HG03439 (cell line): ENCODE results near the gene BMERB1.
"Not testable (repeated sequence)": the region's sequence is repeated elsewhere in the genome, so short reads cannot be mapped to it uniquely, and the experiment has no call there.

Experiments used
- ATAC-seq: cut with Tn5 transposase; IDR thresholded peaks from one replicate; pipeline ENCODE4 v1.9.1; 2021; ENCODE audit warnings: mild to moderate bottlenecking, moderate library complexity; ENCODE audit not compliant: unreplicated experiment

Gene BMERB1

GRCh38 chr16:15519790-15520189 lies 85.4 kb downstream of the BMERB1 start:
- ATAC-seq = no peak

GRCh38 chr16:15521390-15521757 lies 87.0 kb downstream of the BMERB1 start:
- no peak for ATAC-seq

- ATAC-seq = no peak
Measured at GRCh38 chr16:15521758-15522509, 87.5 kb downstream of the BMERB1 start.

DNA sequence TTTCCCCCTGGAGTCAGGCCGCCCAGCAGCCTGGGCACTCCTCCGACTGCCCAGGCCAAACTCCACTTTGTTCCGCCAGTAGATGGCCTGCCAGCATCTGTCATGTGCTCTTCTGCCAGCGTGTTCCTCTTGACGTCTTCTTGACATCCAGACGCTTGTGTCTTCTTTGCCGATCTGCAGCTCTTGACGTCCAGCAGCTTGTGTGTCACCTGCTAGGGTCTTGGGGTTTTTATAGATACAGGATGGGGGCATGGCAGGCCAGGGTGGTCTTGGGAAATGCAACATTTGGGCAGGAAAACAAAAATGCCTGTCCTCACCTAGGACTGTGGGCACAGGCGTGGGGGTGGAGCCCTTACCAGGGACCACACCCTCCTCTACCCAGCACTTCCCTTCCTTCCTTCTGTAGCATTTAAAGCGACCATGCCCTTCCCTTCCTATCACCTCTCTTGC lies 88.7 kb downstream of the BMERB1 start:
- ATAC-seq = no peak

GRCh38 chr16:15523939-15524338 lies 89.6 kb downstream of the BMERB1 start:
- no peak for ATAC-seq

- no peak for ATAC-seq
Measured at GRCh38 chr16:15524966-15525365, 90.6 kb downstream of the BMERB1 start.

GRCh38 chr16:15526097-15526496 lies 91.7 kb downstream of the BMERB1 start:
- no peak for ATAC-seq

GRCh38 chr16:15526731-15527130 lies 92.3 kb downstream of the BMERB1 start:
- ATAC-seq = no peak

DNA sequence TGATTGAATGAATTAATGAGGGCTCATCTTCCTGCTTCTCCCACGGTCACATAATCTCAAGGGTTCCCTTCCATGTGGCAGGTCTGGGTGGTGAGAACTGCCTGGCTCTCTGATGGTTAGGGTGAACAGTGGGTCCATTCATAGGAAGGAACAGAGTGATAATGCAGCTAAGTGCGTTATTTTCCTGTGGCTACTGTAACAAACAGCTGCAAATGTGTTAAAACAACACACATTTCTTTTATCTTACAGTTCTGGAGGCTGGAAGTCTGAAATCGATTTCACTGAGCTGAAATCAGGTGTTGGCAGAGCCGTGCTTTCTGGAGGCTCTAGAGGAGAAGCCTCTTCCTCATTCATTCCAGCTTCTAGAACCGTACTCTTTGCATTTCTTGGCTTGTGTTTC lies 95.3 kb downstream of the BMERB1 start:
- ATAC-seq = no peak

- ATAC-seq = no peak
Measured at GRCh38 chr16:15530085-15530484, 95.7 kb downstream of the BMERB1 start.

DNA sequence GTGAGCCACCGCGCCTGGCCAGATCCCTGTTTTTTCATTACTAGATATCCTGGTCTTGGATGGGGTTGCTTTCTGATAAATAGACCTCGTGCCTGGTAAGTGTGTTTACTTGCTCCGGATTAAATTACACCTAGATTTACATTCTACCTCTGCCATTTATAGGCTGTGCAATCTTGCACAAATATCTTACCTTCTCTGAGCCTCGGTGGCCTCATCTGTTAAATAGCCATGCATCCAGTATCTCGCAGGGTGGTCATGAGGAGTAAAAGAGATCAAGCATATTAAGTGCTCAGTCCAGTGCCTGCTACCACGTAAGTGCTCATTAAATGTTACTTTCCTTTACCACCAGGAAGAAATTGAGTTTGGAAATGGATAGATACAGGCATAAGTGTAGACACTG lies 98.4 kb downstream of the BMERB1 start:
- no peak for ATAC-seq

GRCh38 chr16:15533386-15533785 lies 99.0 kb downstream of the BMERB1 start:
- no peak for ATAC-seq

DNA sequence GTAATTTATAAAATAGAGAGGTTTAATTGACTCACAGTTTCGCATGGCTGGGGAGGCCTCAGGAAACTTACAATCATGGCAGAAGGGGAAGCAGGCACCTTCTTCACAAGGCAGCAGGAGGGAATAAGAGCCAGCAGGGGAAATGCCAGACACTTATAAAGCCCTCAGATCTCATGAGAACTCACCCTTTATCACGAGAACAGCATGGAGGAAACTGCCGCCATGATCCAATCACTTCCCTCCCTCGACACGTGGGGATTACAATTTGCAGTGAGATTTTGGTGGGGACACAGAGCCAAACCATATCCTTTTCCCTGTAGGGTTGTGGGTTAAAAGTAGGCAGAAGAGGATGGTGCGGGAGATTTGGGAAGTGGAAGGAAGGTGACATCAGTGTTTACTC lies 101.4 kb downstream of the BMERB1 start:
- no peak for ATAC-seq

DNA sequence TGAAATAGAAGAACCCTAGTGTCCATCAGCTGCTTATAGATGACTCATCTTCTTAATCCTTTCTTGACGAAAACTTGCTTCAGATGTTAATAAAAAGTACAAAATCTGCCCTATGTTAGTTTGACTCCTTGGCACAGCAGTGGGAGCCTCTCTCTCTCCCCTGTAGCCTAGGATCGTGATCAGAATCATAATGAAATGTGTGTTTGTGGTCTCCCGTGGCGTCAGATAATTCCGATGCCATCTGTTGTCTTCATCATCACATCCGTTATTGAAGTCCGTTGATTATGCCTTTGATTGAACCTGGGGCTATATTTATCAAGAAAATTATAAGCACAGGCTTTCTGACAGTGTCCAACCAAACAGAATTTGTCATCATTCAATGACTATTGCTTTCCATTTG lies 102.5 kb downstream of the BMERB1 start:
- no peak for ATAC-seq

DNA sequence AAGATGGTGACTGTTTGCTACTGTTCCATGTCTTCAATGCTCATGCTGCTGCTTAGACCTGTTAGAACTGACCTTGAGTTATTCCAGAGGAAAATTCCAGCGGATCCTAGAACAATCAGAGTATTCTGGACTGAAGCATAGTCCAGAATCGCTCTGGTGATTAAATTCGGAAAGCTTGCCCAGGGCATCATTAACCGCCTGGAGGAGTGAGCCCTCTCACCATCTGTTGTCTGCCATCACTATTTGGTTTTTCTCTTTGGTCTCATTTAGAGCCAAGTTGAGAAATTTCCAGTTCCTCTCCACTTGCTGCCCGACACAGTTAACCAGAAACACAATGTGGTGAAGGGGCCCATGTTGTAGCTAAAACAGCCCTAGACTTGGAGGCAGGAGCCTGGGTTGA lies 104.1 kb downstream of the BMERB1 start:
- no peak for ATAC-seq

DNA sequence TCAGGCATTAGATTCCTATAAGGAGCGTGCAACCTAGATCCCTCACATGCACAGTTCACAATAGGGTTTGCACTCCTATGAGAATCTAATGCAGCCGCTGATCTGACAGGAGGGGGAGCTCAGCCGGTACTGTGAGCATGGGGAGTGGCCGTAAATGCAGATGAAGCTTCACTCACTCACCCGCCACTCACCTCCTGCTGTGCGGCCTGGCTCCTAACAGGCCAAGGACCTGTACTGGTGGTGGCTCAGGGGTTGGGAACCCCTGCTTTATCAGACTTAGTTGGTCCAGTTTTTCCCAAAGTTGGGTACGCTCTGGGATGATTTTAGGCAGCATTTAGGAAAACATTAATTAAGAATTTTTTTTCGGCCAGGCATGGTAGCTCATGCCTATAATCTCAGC lies 104.8 kb downstream of the BMERB1 start:
- ATAC-seq = no peak

DNA sequence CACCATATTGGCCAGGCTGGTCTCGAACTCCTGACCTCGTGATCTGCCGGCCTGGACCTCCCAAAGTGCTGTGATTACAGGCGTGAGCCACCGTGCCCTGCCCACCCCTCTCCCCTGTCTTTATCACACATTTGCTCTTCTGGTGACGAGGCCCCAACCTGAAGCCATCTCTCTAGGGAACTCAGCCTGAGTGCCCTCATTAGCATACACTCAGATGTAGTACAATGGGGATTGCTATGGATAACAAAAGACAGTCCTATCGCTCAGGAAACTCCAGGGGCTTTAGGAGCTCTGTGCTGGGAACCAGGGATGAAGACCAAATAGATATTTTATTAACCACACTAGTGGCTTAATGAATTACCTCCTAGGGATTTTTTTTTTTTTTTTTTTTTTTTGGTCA lies 107.9 kb downstream of the BMERB1 start:
- ATAC-seq = no peak

DNA sequence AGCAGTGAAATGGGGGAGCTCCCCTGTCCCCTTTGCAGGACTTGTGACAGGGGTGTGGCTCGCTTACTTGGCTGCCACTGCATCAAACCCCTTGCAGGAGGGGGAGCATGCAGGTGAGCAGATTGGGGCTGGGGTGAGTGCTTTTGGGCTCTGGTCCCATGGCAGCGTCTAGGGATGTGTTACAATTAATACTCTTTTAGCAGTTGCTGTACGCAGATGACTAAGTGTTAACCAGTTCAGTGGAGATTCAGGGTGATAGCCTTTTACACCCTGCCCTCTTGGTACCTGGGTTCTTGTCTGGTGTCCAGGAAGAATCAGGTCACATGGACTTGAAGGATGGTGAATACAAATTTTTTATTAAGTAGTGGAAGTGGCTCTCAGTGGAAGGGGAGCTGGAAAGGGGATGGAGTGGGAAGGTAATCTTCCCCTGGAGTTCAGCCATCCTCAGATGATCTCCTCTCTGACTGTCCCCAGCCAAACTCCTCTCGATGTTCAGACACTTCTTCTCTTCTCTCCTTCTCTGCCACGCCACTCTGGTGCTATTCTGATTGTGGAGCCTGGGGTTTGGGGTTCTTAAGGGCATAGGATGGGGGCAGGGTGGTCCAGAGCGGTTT lies 108.5 kb downstream of the BMERB1 start:
- no peak for ATAC-seq

- no peak for ATAC-seq
Measured at GRCh38 chr16:15544405-15544804, 110.0 kb downstream of the BMERB1 start.

DNA sequence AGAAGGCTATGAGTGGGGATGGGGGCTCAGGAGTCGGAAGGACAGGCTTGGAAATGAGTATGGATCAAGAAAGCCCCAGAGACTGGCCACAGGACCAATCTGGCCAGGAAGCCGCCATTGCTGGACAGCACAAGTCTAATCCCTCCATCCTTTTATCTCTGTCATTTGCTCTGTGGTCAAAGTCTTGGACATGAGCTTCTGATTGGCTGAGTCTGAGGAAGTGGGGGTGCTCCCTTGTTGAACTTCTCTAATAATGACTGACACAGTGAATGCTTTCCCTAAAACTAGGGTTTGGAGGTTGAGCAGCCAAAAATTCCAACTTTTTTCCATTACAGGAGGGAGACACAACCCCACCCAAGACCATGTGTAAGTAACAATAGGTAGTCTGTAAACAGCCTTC lies 111.2 kb downstream of the BMERB1 start:
- no peak for ATAC-seq

DNA sequence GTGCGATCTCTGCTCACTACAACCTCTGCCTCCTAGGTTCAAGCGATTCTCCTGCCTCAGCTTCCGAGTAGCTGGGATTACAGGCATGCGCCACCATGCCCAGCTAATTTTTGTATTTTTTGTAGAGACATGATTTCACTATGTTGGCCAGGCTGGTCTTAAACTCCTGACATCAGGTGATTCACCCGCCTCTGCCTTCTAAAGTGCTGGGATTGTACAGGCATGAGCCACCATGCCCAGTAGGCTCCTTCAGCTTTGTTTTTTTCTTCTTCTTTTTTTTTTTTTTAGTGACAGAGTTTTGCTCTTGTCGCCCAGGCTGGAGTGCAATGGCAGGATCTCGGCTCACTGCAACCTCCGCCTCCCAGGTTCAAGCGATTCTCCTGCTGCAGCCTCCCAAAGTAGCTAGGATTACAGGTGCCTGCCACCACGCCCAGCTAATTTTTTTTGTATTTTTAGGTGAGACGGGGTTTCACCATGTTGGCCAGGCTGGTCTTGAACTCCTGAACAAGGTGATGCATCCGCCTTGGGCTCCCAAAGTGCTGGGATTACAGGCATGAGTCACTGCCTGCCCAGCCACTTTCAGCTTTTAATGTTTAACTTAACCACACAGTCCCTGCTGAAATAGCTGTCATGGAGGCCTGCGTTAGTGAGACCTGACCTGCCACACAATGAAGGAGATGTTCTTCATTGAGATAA lies 112.8 kb downstream of the BMERB1 start:
- ATAC-seq = not testable (repeated sequence)

GRCh38 chr16:15547768-15548096 lies 113.3 kb downstream of the BMERB1 start:
- no peak for ATAC-seq
